H54 (cell line): ENCODE results near the gene EIF2S3.

ENCODE experiments used
- DNase-seq: peaks from one replicate; pipeline ENCODE4 v3.0.0; 2011; ENCODE audit warnings: low spot score, mixed read lengths; ENCODE audit not compliant: insufficient read length
- FAIRE-seq: peaks from 3 replicates; lab custom pipeline; 2011; peaks lifted over from hg19 to GRCh38; lab: Jason Lieb, UNC
- POLR2A ChIP-seq: IDR thresholded peaks from 2 replicates; pipeline ENCODE4 v1.6.1; 2011; ENCODE audit warnings: low read depth, mild to moderate bottlenecking, low read length

The EIF2S3 gene

DNA sequence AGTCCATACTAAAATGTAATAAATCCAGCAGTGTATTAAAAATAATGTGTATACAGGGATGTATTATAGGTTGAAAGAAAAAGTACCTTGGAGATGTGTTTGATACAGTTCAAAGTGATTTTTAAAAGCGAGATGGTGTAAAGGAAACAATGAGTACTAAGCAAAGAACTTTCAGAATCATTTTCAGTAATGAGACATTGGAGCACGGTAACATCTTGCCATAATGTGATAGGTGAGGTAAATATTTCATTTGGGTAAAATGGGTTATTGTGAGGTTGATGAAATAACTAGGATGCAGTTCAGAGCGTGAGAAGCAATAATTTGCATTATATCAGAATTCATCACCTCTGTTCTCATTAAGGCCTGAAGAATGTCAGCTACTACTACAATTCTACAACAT lies 25.9 kb downstream of the EIF2S3 start:
- FAIRE-seq (no peak), DNase-seq (no peak)
- TF ChIP-seq POLR2A, result no peak

DNA sequence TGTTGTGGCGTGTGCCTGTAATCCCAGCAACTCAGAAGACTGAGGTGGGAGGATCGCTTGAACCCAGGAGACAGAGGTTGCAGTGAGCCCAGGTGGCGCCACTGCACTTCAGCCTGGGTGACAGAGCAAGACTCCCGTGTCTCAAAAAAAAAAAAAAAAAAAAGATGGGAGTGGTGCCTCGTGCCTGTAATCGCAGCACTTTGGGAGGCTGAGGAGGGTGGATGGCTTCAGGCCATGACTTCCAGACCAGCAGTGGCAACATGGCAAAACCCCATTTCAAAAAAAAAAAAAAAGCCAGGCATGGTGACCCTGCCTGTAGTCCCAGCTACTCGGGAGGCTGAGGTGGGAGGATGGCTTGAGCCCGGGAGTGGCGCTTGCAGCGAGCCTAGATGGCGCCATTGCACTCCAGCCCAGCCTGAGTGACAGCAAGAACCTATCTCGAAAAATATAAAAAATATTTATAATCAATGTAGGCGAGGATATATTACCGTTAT lies 27.0 kb downstream of the EIF2S3 start:
- no peak for FAIRE-seq
- DNase-seq, result peak; percentile 2
- no peak for TF ChIP-seq POLR2A

DNA sequence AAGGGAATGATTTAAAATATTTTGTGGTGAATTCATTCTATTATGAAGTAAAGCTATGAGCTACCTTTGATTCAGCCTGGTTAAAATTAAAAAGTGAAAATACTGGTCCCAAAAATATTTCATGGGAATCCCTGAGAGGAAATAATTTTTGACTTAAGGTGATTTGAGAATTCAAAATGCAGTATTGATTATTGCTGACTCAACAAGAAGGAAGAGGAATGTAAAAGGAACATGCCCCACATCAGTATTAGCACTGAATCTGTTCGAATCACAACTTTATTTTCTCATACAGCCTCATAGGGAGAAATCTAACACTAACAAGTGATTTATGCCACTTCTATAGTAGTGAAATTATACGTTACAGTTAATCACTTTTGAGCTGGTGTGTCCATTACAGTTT lies 27.7 kb downstream of the EIF2S3 start:
- DNase-seq (no peak), FAIRE-seq (no peak)
- TF ChIP-seq POLR2A, result no peak

DNA sequence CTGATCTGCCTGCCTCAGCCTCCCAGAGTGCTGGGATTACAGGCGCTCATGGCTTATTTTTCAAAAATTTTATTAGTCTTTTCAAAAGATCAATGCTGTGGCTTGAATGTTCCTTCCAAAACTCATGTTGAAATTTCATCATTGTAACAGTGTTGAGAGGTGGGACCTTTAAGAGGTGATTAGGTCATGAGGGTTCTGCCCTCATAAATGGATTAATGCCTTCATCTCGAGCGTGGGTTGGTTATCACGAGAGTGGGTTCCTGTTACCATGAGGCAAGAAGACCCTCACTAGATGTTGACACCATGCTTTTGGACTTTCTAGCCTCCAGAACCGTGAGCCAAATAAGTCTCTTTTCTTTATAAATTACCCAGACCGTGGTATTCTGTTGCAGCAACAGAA lies 30.3 kb downstream of the EIF2S3 start:
- FAIRE-seq (no peak), DNase-seq (no peak)
- TF ChIP-seq POLR2A, result no peak

DNA sequence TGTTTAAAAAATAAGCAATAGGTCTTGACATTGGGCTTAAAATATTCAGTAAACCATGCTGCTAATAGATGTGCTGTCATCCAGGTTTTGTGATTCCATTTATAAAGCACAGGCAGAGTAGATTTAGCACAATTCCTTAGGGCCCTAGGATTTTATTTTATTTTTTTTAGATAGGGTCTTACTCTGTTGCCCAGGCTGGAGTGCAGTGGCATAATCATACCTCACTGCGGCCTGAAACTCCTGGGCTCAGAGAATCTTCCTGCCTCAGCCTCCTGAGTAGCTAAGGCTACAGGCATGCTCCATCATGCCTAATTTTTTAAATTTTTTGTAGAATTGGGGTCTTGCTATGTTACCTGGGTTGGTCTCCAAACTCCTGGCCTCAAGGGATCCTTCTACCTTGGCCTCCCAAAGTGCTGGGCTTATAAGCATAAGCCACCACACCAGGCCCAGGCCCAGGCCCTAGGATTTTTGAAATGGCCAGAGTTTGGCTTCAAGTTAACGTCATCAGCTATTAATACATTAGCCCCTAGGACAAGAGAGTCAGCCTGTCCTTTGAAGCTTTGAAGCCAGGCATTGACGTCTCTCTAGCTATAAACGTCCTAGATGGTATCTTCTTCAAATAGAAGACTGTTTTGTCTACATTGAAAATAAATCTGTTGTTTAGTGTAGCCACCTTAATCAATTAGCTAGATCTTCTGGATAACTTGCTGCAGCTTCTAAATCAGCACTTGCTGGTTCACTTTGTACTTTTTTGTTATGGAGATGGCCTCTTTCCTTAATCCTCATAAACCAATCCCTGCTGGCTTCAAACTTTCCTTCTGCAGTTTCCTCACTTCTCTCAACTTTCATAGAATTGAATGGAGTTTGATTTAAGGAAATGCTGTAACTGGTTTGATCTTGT lies 35.8 kb downstream of the EIF2S3 start:
- no peak for TF ChIP-seq POLR2A
- FAIRE-seq, result no peak
- no peak for DNase-seq

DNA sequence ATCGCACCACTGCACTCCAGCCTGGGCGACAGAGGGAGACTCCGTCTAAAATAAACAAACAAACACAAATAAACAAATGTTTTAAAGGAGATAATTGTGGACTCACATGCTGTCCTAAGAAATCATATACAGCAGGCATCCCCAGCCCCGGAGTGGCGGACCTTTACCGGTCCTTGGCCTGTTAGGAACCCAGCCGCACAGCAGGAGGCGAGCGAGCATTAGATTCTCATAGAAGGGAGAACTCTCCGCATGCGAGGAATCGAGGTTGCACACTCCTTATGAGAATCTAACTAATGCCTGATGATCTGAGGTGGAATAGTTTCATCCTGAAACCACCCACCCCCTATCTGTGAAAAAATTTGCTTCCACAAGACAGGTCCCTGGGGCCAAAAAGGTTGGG lies 39.0 kb downstream of the EIF2S3 start:
- FAIRE-seq, result no peak
- TF ChIP-seq POLR2A, result no peak
- no peak for DNase-seq

DNA sequence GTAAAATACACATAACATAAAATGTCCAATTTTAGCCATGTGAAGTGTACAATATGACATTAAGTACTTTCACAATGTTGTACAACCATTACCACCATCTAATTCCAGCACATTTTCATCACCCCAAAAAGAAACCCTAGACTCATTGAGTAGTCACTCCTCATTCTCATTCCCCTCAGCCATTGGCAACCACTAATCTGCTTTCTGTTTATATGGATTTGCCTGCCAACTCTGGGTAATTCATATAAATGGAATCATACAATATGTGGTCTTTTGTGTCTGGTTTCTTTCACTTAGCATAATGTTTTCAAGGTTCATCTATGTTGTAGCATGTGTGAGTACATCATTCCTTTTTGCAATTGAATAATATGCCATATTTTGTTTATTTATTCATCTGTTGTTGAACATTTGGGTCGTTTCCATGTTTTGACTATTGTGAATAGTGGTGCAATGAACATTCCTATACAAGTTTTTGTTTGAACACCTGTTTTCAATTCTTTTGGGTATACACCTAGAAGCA lies 43.0 kb downstream of the EIF2S3 start:
- FAIRE-seq, result no peak
- no peak for DNase-seq
- no peak for TF ChIP-seq POLR2A

DNA sequence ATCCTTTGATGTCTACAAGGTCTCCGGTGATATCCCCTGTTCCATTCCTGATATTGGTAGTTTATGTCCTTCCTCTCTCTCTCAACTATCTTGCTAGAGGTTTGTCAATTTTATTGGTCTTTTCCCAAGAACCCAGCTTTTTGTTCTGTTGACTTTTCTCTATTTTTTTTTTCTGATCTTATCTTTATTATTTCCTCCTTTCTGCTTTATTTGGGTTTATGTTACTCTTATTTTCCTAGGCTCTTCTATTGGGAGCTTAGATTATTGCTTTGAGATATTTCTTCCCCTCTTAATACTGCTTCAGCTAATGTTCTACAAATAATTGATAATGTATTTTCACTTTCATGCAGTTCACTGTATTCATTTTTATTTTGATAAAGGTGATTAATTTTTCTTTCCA lies 44.2 kb downstream of the EIF2S3 start:
- no peak for FAIRE-seq

DNA sequence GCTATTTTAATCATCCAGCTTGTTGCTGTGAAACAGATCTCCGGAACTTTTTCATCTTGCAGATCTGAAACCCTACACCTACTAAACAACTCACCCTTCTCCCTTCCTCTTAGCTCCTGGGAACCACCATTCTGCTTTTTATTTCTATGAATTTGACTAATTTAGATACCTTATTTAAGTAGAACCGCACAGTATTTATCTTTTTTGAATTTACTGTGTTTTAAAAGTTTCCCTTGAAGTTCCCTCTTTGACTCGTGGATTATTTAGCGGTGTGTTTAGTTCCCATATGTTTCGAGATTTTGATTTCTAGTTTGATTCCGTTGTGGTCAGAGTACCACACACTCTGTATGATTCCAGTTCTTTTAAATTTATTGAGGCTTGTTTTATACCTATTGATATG lies 44.6 kb downstream of the EIF2S3 start:
- no peak for FAIRE-seq
- TF ChIP-seq POLR2A, result no peak
- DNase-seq, result no peak

More for the DNA sequence above, 44.2 kb downstream of the EIF2S3 start:
- TF ChIP-seq POLR2A, result no peak
- no peak for DNase-seq

DNA sequence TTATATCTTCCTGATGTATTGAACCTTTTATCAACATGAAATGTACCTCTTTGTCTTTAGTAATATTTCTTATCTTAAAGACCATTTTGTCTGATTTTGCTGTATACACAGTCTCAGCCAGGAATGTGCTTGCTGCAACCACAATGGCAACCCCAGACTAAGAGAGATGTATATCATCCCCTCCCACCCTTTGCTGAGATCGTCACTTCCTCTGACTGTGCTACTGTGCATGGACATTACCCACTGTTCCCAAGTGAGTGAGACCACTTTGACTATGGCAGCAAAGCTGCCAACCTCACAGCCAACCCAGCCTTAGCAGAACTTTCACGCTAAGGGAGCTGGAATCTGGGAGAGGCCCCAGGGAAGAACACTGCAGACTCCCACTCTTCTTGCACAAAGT lies 46.0 kb downstream of the EIF2S3 start:
- DNase-seq (no peak), FAIRE-seq (no peak)

DNA sequence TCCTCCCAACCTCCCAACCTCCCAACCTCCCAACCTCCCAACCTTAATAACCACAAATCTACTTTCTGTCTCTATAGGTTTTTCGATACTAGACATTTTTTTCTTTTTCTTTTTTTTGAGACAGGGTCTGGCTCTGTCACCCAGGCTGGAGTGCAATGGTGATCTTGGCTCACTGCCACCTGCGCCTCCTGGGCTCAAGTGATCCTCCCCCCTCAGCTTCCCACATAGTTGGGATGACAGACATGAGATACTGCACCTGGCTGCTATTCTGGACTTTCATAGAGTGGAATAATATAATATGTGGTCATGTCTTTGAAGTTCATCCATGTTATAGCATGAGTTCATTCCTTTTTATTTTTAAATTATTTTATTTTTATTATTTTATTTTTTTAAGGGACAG lies 55.3 kb downstream of the EIF2S3 start:
- DNase-seq (no peak), FAIRE-seq (no peak)
- no peak for TF ChIP-seq POLR2A

More for the DNA sequence above, 46.0 kb downstream of the EIF2S3 start:
- TF ChIP-seq POLR2A, result no peak

DNA sequence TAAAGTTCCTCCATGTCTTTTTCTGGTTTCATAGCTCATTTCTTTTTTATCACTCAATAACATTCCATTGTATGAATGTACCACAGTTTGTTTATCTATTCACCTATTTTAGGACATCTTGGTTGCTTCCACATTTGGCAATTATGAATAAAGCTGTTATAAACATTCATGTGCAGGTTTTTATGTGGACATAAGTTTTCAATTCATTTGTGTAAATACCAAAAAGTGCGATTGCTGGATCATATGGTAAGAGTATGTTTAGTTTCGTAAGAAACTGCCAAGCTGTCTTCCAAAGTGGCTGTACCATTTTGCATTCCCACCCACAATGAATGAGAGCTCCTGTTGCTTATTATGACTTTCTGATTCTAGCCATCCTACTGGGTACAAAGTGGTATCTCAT lies 58.4 kb downstream of the EIF2S3 start:
- TF ChIP-seq POLR2A, result no peak
- DNase-seq, result no peak
- no peak for FAIRE-seq

DNA sequence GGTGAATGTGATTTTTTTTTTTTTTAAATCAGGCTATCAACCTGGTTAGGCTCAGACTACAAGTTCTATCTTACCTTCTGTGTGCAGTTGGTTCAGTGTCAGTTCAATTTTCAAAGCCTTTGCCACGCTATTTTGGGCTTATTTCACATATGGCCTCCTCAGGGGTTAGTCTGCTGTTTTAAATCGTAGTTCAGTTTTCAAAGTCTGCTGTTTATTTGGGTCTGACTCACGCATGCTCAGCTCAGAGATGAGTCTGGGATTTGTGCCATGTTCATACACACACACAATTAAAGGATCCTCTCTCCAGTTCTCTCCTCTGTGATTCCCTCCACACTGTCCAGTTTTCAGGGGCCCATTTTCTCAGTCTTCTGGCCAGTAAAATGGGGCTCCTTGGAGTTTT lies 62.5 kb downstream of the EIF2S3 start:
- FAIRE-seq (no peak), DNase-seq (no peak)
- TF ChIP-seq POLR2A, result no peak

DNA sequence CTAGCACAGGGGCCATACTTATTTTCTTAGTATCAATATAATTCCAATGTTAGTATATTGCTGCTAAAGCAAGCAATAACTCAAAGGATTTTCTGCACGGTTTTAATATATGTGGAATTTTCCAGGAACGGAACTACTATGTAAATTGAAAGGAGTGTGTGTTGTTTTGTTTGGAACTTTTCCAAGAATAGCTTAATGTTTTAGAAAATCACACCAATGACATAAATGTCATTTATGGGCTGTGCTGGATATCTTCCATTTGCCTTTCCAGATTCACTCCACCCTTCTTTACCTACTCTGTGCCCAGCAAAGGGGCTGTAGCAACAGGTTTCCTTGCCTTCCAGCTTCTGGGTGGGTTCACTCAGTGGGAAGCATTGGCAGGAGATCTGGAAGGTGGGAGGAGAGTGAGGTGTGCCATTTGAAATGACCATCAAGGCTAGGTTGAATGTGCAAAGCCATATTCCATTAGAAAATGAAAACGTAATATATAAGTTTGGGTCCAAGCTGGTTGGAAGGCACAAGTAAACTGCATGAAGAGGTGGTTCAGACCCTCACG lies 69.6 kb downstream of the EIF2S3 start:
- DNase-seq (no peak), FAIRE-seq (no peak)
- TF ChIP-seq POLR2A, result no peak
